ENCODE results near the gene KIAA1328.

KIAA1328 gene

DNA sequence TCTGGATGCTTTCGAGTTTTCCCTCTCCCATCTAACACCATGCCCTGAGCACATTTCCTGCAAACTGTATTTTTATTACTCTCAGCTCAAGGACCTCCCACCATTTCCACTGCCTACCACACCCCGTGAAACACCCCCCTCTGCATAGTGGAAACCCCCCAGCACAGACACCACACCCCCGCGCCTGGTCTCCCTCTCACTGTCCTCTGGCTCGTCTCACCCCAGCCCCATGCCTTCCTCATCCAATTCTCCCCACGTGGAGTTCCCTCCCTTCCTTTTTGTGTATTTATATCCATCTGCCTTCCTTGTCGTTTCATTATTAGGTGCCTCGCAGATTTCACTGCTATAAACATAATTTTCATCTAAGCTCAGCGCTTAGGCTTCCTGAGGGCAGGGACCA, 429.2 kb downstream of the KIAA1328 start:
- Histone ChIP-seq H3K4me3 (ENCODE audit: low read depth, low read length) (no peak overlapping the region), H3K27me3 (ENCODE audit: control insufficient read depth, insufficient read depth, low read length) (no peaks in the 10 kb centered on the region), H2AFZ (no peak overlapping the region), H3K79me2 (no peaks in the 10 kb centered on the region), H3K27ac (no peak overlapping the region), H3K9me3 (ENCODE audit: control insufficient read depth, low read length) (no peaks in the 10 kb centered on the region), H3K4me1 (peaks cover 6% of the 10 kb centered on the region), H3K36me3 (ENCODE audit: control insufficient read depth, insufficient read depth, low read length) (no peaks in the 10 kb centered on the region), H3K4me2 (ENCODE audit: low read length) (no peak overlapping the region), H3K9ac (no peak overlapping the region)
- no peak for TF ChIP-seq CTCF (IDR thresholded peaks at IDR 0.05)

DNA sequence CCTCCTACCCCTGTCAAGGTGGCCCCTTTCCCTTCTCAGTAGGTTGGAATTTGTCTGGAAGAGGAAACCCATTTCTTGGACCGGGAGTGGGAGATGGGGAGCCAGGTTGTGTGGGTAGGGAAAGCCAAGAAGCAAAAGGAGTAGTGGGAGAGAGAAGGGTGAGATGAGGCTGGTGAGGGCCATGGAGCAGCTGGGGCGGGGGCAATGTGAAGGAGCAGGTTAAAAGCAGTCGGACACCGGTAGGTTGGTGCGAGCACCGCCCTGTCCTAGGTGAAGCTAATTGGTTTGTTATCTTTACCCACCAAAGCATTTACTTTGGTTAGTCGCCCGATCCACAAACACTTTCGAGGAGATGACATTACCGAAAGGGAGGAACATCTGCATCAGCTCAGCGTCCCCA, 429.9 kb downstream of the KIAA1328 start:
- Histone ChIP-seq H3K36me3 (ENCODE audit: control insufficient read depth, insufficient read depth, low read length) (no peaks in the 10 kb centered on the region), H3K4me1 (peaks cover 6% of the 10 kb centered on the region), H3K4me3 (ENCODE audit: low read depth, low read length) (no peak overlapping the region), H3K9me3 (ENCODE audit: control insufficient read depth, low read length) (no peaks in the 10 kb centered on the region), H3K79me2 (no peaks in the 10 kb centered on the region), H3K9ac (no peak overlapping the region), H3K27me3 (ENCODE audit: control insufficient read depth, insufficient read depth, low read length) (no peaks in the 10 kb centered on the region), H3K27ac (no peak overlapping the region), H3K4me2 (ENCODE audit: low read length) (no peak overlapping the region), H2AFZ (no peak overlapping the region)
- TF ChIP-seq CTCF (IDR thresholded peaks at IDR 0.05) = no peak

DNA sequence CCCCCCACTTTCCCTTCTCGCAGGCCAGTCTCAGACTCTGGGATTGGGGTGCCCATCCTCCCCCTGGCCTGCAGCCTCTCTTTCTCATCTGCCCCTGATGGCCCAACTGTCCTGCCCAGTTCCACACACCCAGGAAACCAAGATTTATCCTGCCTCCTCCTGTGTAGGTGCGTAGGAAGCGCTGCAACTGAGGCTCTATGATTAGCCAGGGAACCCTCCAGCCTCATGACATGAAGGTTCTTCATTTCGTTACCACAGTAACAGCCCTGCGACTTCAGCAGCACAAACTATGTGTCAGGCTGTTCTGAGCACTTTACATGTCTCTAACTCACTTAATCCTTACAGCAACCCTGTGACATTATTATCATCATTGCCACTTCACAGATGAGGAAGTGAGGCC, 430.8 kb downstream of the KIAA1328 start:
- Histone ChIP-seq H3K9ac (no peak overlapping the region), H3K79me2 (no peaks in the 10 kb centered on the region), H3K4me3 (ENCODE audit: low read depth, low read length) (no peak overlapping the region), H3K9me3 (ENCODE audit: control insufficient read depth, low read length) (no peaks in the 10 kb centered on the region), H3K27ac (no peak overlapping the region), H3K4me2 (ENCODE audit: low read length) (no peak overlapping the region), H3K36me3 (ENCODE audit: control insufficient read depth, insufficient read depth, low read length) (no peaks in the 10 kb centered on the region), H3K4me1 (peaks cover 3% of the 10 kb centered on the region), H2AFZ (no peak overlapping the region), H3K27me3 (ENCODE audit: control insufficient read depth, insufficient read depth, low read length) (no peaks in the 10 kb centered on the region)
- TF ChIP-seq CTCF (IDR thresholded peaks at IDR 0.05) = no peak

GRCh38 chr18:37260367-37261093, 431.6 kb downstream of the KIAA1328 start:
- no peak overlapping the region for H3K4me3 ChIP-seq (ENCODE audit: low read depth, low read length)

More at GRCh38 chr18:37260367-37261093, 431.6 kb downstream of the KIAA1328 start:
- Histone ChIP-seq H2AFZ (no peak overlapping the region), H3K4me2 (ENCODE audit: low read length) (no peak overlapping the region), H3K9ac (no peak overlapping the region), H3K9me3 (ENCODE audit: control insufficient read depth, low read length) (no peaks in the 10 kb centered on the region), H3K79me2 (no peaks in the 10 kb centered on the region), H3K4me1 (no peaks in the 10 kb centered on the region), H3K36me3 (ENCODE audit: control insufficient read depth, insufficient read depth, low read length) (no peaks in the 10 kb centered on the region), H3K27me3 (ENCODE audit: control insufficient read depth, insufficient read depth, low read length) (no peaks in the 10 kb centered on the region), H3K27ac (no peak overlapping the region)
- TF ChIP-seq CTCF (IDR thresholded peaks at IDR 0.05) = no peak
